Measurements from ENCODE around the gene HIPK2.

Gene HIPK2

GRCh38 chr7:139676390-139676789, 101.4 kb downstream of the HIPK2 start:
- 0 out of 2 replicates have a peak overlapping the region, but pooled peaks have one; percentile 8 for H3K27ac ChIP-seq

GRCh38 chr7:139675127-139676125, 102.4 kb downstream of the HIPK2 start:
- H3K27ac ChIP-seq: peak overlapping the region; percentile 8; the same call in 1 of the 2 replicates
- TF ChIP-seq CTCF (conservative IDR thresholded peaks at IDR 0.05): no peak
- TF ChIP-seq ZFX (IDR thresholded peaks at IDR 0.05): no peak

More at GRCh38 chr7:139676390-139676789, 101.4 kb downstream of the HIPK2 start:
- TF ChIP-seq ZFX (IDR thresholded peaks at IDR 0.05) (no peak), CTCF (conservative IDR thresholded peaks at IDR 0.05) (no peak)

GRCh38 chr7:139674752-139675126, 103.1 kb downstream of the HIPK2 start:
- TF ChIP-seq CTCF (conservative IDR thresholded peaks at IDR 0.05): no peak
- no peak for TF ChIP-seq ZFX (IDR thresholded peaks at IDR 0.05)
- 0 out of 2 replicates have a peak overlapping the region, but pooled peaks have one; percentile 2 for H3K27ac ChIP-seq

- TF ChIP-seq ZFX (IDR thresholded peaks at IDR 0.05) (no peak), CTCF (conservative IDR thresholded peaks at IDR 0.05) (no peak)
- H3K27ac ChIP-seq: peak overlapping the region; percentile 2; the same call in 1 of the 2 replicates
Measured at GRCh38 chr7:139674341-139674740, 103.5 kb downstream of the HIPK2 start.

GRCh38 chr7:139673762-139674161, 104.0 kb downstream of the HIPK2 start:
- peak overlapping the region; percentile 89 for H3K27ac ChIP-seq

GRCh38 chr7:139673230-139673629, 104.6 kb downstream of the HIPK2 start:
- peak overlapping the region; percentile 89 for H3K27ac ChIP-seq
- TF ChIP-seq ZFX (IDR thresholded peaks at IDR 0.05) (no peak), CTCF (conservative IDR thresholded peaks at IDR 0.05) (no peak)

More at GRCh38 chr7:139673762-139674161, 104.0 kb downstream of the HIPK2 start:
- TF ChIP-seq ZFX (IDR thresholded peaks at IDR 0.05) (no peak), CTCF (conservative IDR thresholded peaks at IDR 0.05) (no peak)

- TF ChIP-seq CTCF (conservative IDR thresholded peaks at IDR 0.05) (no peak), ZFX (IDR thresholded peaks at IDR 0.05) (no peak)
- peak overlapping the region; percentile 89 for H3K27ac ChIP-seq
Measured at GRCh38 chr7:139671967-139672366, 105.8 kb downstream of the HIPK2 start.

- peak overlapping the region; percentile 78 for H3K27ac ChIP-seq
Measured at GRCh38 chr7:139670662-139671061, 107.1 kb downstream of the HIPK2 start.
